ENCODE results near the gene MRPL45. TPM values are rescaled to one million over a fixed set of nuclear protein-coding genes. Genes with fewer than 3 reads are reported as not detected.

MRPL45 gene
- total RNA-seq, 1 experiment from 2014 or later, result 24.7 TPM

GRCh38 chr17:38334480-38335364 lies 37.8 kb downstream of the MRPL45 start:
- no peak for ATAC-seq
- H3K27me3 ChIP-seq (ENCODE audit: control insufficient read depth, insufficient read depth, low read length), result no peaks in the 10 kb centered on the region
- POLR2A ChIA-PET, result interaction anchor here (0.6 kb wide), 1 partner anchor 223 kb away, joined by 7 read pairs; no protein-coding TSS in a partner anchor

GRCh38 chr17:38336838-38337237 lies 39.9 kb downstream of the MRPL45 start:
- TF ChIP-seq REST (IDR thresholded peaks at IDR 0.05; ENCODE audit: insufficient read depth in 1 of 2, low read depth in 2 of 2, low read length in 1 of 2) (no peak), CTCF (IDR thresholded peaks at IDR 0.05) (no peak), SIN3A (IDR thresholded peaks at IDR 0.05; ENCODE audit: borderline replicate concordance, insufficient read depth, low read depth, low read length) (no peak), POLR2AphosphoS5 (IDR thresholded peaks at IDR 0.05; ENCODE audit: low read depth, low read length) (no peak)
- no peaks in the 10 kb centered on the region for H3K9me3 ChIP-seq (ENCODE audit: control insufficient read depth, insufficient read depth, low read depth, low read length)
- no peak overlapping the region for H3K27ac ChIP-seq (ENCODE audit: low read length)
- H3K36me3 ChIP-seq (ENCODE audit: control insufficient read depth, insufficient read depth, low read length), result no peaks in the 10 kb centered on the region
- no peak overlapping the region for H3K4me3 ChIP-seq (ENCODE audit: low read depth in 2 of 2, low read length in 2 of 2)
- no peaks in the 10 kb centered on the region for H3K27me3 ChIP-seq (ENCODE audit: control insufficient read depth, insufficient read depth, low read length)
- ATAC-seq, result no peak
- H3K4me1 ChIP-seq (ENCODE audit: control insufficient read depth, insufficient read depth, low read length), result no peaks in the 10 kb centered on the region
- no TSS peak for BruUV-seq (replicated peaks)
- in situ Hi-C loops (cut with HindIII; ENCODE audit: low pct_unique_long_range_greater_than_20kb, low sequenced_read_pairs) (no loop called here), intact Hi-C loops (cut with micrococcal nuclease; ENCODE audit: unreplicated experiment) (no loop called here)
- ChIA-PET POLR2A (no interaction called here), CTCF (no interaction called here)
- DNase-seq (ENCODE audit: low read depth, low spot score), result no peak

More at GRCh38 chr17:38334480-38335364, 37.8 kb downstream of the MRPL45 start:
- no TSS peak for BruUV-seq (replicated peaks)
- Histone ChIP-seq H3K9me3 (ENCODE audit: control insufficient read depth, insufficient read depth, low read depth, low read length) (no peaks in the 10 kb centered on the region), H3K36me3 (ENCODE audit: control insufficient read depth, insufficient read depth, low read length) (no peaks in the 10 kb centered on the region), H3K27ac (ENCODE audit: low read length) (no peak overlapping the region), H3K4me3 (ENCODE audit: low read depth in 2 of 2, low read length in 2 of 2) (no peak overlapping the region), H3K4me1 (ENCODE audit: control insufficient read depth, insufficient read depth, low read length) (no peaks in the 10 kb centered on the region)
- no peak for DNase-seq (ENCODE audit: low read depth, low spot score)
- CTCF ChIA-PET, result interaction anchor here (0.6 to 0.7 kb wide), 2 partner anchors 46 to 77 kb away, joined by 3 read pairs; no protein-coding TSS in a partner anchor
- TF ChIP-seq TCF7L2 (IDR thresholded peaks at IDR 0.05; ENCODE audit: low read depth, low read length) (no peak), POLR2AphosphoS5 (IDR thresholded peaks at IDR 0.05; ENCODE audit: low read depth, low read length) (no peak), SIN3A (IDR thresholded peaks at IDR 0.05; ENCODE audit: borderline replicate concordance, insufficient read depth, low read depth, low read length) (no peak), REST (IDR thresholded peaks at IDR 0.05; ENCODE audit: insufficient read depth in 1 of 2, low read depth in 2 of 2, low read length in 1 of 2) (no peak), CTCF (IDR thresholded peaks at IDR 0.05) (no peak)
- intact Hi-C loops (cut with micrococcal nuclease; ENCODE audit: unreplicated experiment) (no loop called here), in situ Hi-C loops (cut with HindIII; ENCODE audit: low pct_unique_long_range_greater_than_20kb, low sequenced_read_pairs) (no loop called here)
